GM21447 (cell line): ENCODE results near the gene ELMO1.

Experiments
- ATAC-seq: cut with Tn5 transposase; IDR thresholded peaks from one replicate; pipeline ENCODE4 v1.9.1; 2021; ENCODE audit not compliant: unreplicated experiment

Gene ELMO1

GRCh38 chr7:36905841-36906240, 542.8 kb downstream of the ELMO1 start:
- no peak for ATAC-seq

GRCh38 chr7:36904802-36905201, 543.9 kb downstream of the ELMO1 start:
- ATAC-seq: no peak

GRCh38 chr7:36904101-36904500, 544.6 kb downstream of the ELMO1 start:
- no peak for ATAC-seq

- ATAC-seq: no peak
Observed at GRCh38 chr7:36900988-36901710, 547.5 kb downstream of the ELMO1 start.

GRCh38 chr7:36898186-36898585, 550.5 kb downstream of the ELMO1 start:
- ATAC-seq: no peak

GRCh38 chr7:36896956-36897590, 551.6 kb downstream of the ELMO1 start:
- ATAC-seq: no peak

- no peak for ATAC-seq
Observed at GRCh38 chr7:36896418-36896817, 552.2 kb downstream of the ELMO1 start.

GRCh38 chr7:36895192-36895591, 553.5 kb downstream of the ELMO1 start:
- ATAC-seq: no peak

GRCh38 chr7:36894190-36894589, 554.5 kb downstream of the ELMO1 start:
- ATAC-seq: no peak

- ATAC-seq: no peak
Observed at GRCh38 chr7:36889182-36889581, 559.5 kb downstream of the ELMO1 start.

GRCh38 chr7:36887969-36888368, 560.7 kb downstream of the ELMO1 start:
- no peak for ATAC-seq

- no peak for ATAC-seq
Observed at GRCh38 chr7:36887233-36887632, 561.4 kb downstream of the ELMO1 start.

GRCh38 chr7:36884910-36885309, 563.8 kb downstream of the ELMO1 start:
- no peak for ATAC-seq

- no peak for ATAC-seq
Observed at GRCh38 chr7:36884351-36884750, 564.3 kb downstream of the ELMO1 start.

GRCh38 chr7:36881233-36881874, 567.3 kb downstream of the ELMO1 start:
- no peak for ATAC-seq

GRCh38 chr7:36880108-36880507, 568.6 kb downstream of the ELMO1 start:
- ATAC-seq: no peak

GRCh38 chr7:36879021-36879420, 569.6 kb downstream of the ELMO1 start:
- ATAC-seq: no peak

GRCh38 chr7:36878288-36878687, 570.4 kb downstream of the ELMO1 start:
- ATAC-seq: no peak

- no peak for ATAC-seq
Observed at GRCh38 chr7:36875794-36876193, 572.9 kb downstream of the ELMO1 start.

GRCh38 chr7:36874041-36874440, 574.6 kb downstream of the ELMO1 start:
- no peak for ATAC-seq

- no peak for ATAC-seq
Observed at GRCh38 chr7:36871863-36872262, 576.8 kb downstream of the ELMO1 start.

- no peak for ATAC-seq
Observed at GRCh38 chr7:36871355-36871738, 577.3 kb downstream of the ELMO1 start.
